ENCODE results near the gene C1orf167.

Gene C1orf167

DNA sequence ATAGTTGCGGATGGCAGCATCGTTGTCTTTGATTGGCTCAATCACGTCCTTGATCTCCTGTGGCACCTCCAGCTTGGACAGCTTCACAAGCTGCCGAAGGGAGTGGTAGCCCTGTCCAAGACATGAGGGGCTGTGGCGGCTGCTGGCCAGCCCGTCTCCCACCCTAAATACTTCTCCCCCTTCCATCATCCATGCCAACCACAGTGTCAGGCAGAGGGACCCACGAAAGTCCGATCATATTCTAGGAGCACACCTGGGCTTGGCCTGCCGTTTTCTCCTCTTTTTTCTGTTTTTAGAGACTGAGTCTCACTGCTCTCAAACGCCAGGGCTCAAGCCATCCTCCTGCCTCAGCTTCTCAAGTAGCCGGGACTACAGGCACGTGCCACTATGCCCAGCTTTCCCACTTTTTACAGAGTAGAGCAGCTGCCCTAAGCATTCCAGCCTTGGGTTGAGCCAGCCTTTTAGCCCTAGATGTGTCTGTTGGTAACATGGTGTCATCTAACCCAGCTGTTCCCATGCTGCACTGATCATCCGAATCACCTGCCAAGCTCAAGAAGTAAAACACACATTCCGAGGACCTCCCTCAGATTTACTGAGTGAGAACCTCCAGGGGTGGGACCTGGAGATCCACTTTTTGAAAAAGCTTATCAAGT lies 33.4 kb downstream of the C1orf167 start:
- H3K4me3 ChIP-seq (ENCODE audit: low read depth, low read length): no peak overlapping the region
- DNase-seq (ENCODE audit: low read depth): no peak
- no peak for TF ChIP-seq CTCF (conservative IDR thresholded peaks at IDR 0.05; ENCODE audit: low read depth, low read length)

DNA sequence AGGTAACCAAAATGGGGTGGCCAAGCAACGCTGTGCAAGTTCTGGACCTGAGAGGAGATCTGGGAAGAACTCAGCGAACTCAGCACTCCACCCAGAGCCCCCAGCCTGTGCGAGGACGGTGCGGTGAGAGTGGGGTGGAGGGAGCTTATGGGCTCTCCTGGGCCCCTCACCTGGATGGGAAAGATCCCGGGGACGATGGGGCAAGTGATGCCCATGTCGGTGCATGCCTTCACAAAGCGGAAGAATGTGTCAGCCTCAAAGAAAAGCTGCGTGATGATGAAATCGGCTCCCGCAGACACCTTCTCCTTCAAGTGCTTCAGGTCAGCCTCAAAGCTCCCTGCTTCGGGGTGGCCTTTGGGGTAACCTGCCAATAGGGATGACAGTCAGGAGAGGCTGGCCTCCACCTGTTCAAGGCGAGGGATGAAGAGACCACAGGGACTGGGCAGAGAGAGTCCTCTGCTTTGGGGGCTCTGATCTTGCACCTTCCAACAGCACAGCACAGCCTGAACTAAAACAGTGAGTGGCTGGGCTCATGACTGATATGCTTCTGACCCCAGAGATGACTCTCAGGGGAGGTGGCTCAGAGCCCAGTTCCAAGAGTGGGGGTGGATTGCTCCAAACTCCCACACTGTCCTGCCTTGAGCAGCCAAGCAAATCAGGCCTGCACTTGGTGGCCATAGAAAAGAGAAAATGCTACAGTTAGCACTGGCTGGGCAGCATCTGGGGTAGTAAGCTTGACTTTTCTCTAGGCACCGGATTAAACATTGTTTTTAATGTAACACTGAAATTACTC lies 34.2 kb downstream of the C1orf167 start:
- H3K4me3 ChIP-seq (ENCODE audit: low read depth, low read length): no peak overlapping the region
- peak; percentile 37 for DNase-seq (ENCODE audit: low read depth)
- TF ChIP-seq CTCF (conservative IDR thresholded peaks at IDR 0.05; ENCODE audit: low read depth, low read length): no peak

DNA sequence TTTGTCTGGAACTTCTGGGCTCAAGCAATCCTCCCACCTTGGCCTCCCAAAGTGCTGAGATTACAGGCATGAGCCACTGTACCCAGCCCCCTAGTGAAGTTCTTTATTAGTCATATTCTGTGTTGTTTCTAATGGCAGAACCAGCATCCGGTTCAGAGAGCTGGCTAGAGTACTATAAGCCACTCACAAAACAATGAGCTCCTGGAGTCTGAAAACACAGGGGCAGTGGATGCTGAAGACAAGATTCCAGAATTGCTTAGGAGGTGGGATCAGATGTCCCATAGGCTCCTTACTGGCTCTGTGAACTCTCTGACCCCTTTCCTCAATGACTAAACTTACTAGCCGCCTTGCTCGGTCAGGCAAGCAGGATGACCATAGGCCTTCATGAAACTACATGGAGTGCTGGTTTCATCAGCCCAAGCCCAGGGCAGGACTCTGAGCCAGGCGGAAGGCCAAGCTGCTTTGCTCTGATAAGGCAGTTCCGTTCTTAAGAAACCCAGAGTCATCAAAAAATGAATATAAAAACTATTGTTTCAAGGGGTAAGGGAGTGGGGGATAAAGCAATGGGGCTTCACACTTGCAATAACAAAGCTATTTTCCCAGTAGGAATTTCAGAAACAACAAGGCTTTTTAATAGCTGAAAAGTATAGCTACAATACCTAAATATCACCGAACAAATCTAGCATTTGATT lies 35.7 kb downstream of the C1orf167 start:
- H3K4me3 ChIP-seq (ENCODE audit: low read depth, low read length): no peak overlapping the region
- DNase-seq (ENCODE audit: low read depth): peak; percentile 88
- TF ChIP-seq CTCF (conservative IDR thresholded peaks at IDR 0.05; ENCODE audit: low read depth, low read length): peak; percentile 1

GRCh38 chr1:11799099-11799498 lies 37.1 kb downstream of the C1orf167 start:
- no peak for DNase-seq (ENCODE audit: low read depth)
- H3K4me3 ChIP-seq (ENCODE audit: low read depth, low read length): no peak overlapping the region
- no peak for TF ChIP-seq CTCF (conservative IDR thresholded peaks at IDR 0.05; ENCODE audit: low read depth, low read length)

GRCh38 chr1:11799896-11800295 lies 37.9 kb downstream of the C1orf167 start:
- DNase-seq (ENCODE audit: low read depth): no peak
- TF ChIP-seq CTCF (conservative IDR thresholded peaks at IDR 0.05; ENCODE audit: low read depth, low read length): no peak
- H3K4me3 ChIP-seq (ENCODE audit: low read depth, low read length): no peak overlapping the region

DNA sequence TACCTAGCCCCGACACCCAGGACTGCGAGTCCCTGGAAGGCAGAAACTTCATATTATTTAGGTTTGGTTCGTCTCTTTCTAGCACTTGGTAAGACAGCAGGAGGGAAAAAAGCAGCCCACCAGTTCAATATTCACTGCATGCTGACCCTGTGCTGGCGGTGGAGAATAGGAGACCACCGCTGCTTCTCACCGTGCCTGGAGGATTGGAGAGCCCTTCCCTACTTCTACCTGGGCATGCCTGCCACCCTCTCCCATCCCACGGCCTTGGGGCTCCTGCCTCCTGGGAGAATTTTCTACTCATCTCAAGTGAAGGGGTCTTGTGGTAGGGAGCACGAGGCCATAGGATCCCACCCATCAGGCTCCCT lies 38.4 kb downstream of the C1orf167 start:
- DNase-seq (ENCODE audit: low read depth): no peak
- no peak for TF ChIP-seq CTCF (conservative IDR thresholded peaks at IDR 0.05; ENCODE audit: low read depth, low read length)
- no peak overlapping the region for H3K4me3 ChIP-seq (ENCODE audit: low read depth, low read length)
